Skin of body (tissue), 2 donors: ENCODE data around the gene ZFPM1. TPM values are rescaled to one million over a fixed set of nuclear protein-coding genes. Genes with fewer than 3 reads are reported as not detected.
"Not testable (repeated sequence)": the region's sequence is repeated elsewhere in the genome, so short reads cannot be mapped to it uniquely, and the experiment has no call there.

ENCODE experiments used
- DNase-seq: peaks from one replicate; lab custom pipeline; 2025; lab: John Stamatoyannopoulos, UW
- total RNA-seq: library from RNA; depleted of rRNA; stranded (reverse); fragments of >200 nt; gene quantifications from one replicate; pipeline ENCODE4 v1.2.3, GENCODE V29; 2014

The ZFPM1 gene
- total RNA-seq, 1 donor from 2014 or later = 0.69 TPM

- no peak for DNase-seq
Measured at GRCh38 chr16:88464447-88465318, 11.6 kb downstream of the ZFPM1 start.

- no peak for DNase-seq
Measured at GRCh38 chr16:88465387-88465983, 12.4 kb downstream of the ZFPM1 start.

GRCh38 chr16:88466175-88466862, 13.2 kb downstream of the ZFPM1 start:
- no peak for DNase-seq

- DNase-seq = no peak
Measured at GRCh38 chr16:88466949-88467348, 13.9 kb downstream of the ZFPM1 start.

GRCh38 chr16:88467541-88467944, 14.5 kb downstream of the ZFPM1 start:
- DNase-seq = no peak

- no peak for DNase-seq
Measured at GRCh38 chr16:88468275-88469129, 15.4 kb downstream of the ZFPM1 start.

- DNase-seq = no peak
Measured at GRCh38 chr16:88469615-88470395, 16.7 kb downstream of the ZFPM1 start.

GRCh38 chr16:88470396-88470680, 17.3 kb downstream of the ZFPM1 start:
- not testable (repeated sequence) for DNase-seq

GRCh38 chr16:88470696-88471095, 17.6 kb downstream of the ZFPM1 start:
- DNase-seq = not testable (repeated sequence)

- DNase-seq = no peak
Measured at GRCh38 chr16:88471115-88471514, 18.0 kb downstream of the ZFPM1 start.

GRCh38 chr16:88471575-88471974, 18.5 kb downstream of the ZFPM1 start:
- no peak for DNase-seq

GRCh38 chr16:88472069-88472468, 19.0 kb downstream of the ZFPM1 start:
- DNase-seq = no peak

- no peak for DNase-seq
Measured at GRCh38 chr16:88472637-88473205, 19.6 kb downstream of the ZFPM1 start.

- no peak for DNase-seq
Measured at GRCh38 chr16:88473666-88474534, 20.8 kb downstream of the ZFPM1 start.

GRCh38 chr16:88475037-88475436, 22.0 kb downstream of the ZFPM1 start:
- DNase-seq = no peak

- no peak for DNase-seq
Measured at GRCh38 chr16:88476203-88476602, 23.1 kb downstream of the ZFPM1 start.

GRCh38 chr16:88476817-88477397, 23.8 kb downstream of the ZFPM1 start:
- no peak for DNase-seq

GRCh38 chr16:88477631-88478519, 24.8 kb downstream of the ZFPM1 start:
- DNase-seq = no peak
